Stimulated activated CD8-positive, alpha-beta memory T cell treated with anti-CD3 and anti-CD28 coated beads, Interleukin-7, amount 100 ng/mL, for 48 hours (primary cell): ENCODE measurements around the gene PPP4R1.

Source experiments
- DNase-seq, 2 donors: peaks; one replicate each; pipeline ENCODE4 v3.0.0-alpha.2; 2020; ENCODE audit warnings: low read depth in 1 of 2; ENCODE audit errors: extremely low read depth in 1 of 2

The PPP4R1 gene

DNA sequence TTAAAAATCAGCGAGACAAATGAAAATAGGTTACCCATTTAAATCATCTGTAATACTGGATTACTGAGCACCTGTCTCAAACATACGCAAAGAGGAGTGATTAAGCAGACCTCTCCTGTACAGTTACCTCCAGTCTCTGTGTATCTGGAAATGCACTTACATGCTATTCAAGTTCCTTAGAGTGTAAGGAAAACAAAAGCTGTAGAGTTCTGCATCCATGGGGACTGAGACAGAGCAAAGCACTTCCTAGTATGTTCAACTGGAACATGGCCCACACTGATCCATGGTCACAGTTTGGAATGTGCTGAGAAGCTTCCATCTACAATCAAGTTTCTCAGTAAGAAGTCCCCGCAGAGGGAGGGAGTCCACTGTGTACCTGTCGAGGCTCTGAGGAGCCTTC, 63.9 kb downstream of the PPP4R1 start:
- DNase-seq = no peak

DNA sequence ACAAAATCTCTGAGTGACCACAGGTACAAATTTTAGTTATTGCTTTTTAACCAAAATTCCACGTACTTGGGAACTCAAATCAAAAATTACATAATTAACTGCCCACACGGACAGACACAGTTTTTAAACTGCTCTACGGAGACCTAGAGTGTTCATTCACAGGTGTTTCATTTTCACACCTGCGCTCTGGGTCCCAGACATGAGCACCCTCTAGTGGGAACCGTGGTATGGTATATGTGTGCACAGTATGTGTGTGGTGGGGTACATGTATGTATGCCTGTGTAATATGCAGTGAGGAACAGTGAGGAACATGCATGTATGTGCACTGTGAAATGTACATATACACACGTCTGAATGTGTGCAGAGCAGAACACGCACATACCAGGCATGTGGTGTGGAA, 65.0 kb downstream of the PPP4R1 start:
- DNase-seq = no peak

GRCh38 chr18:9547782-9548181, 66.6 kb downstream of the PPP4R1 start:
- DNase-seq = no peak

- no peak for DNase-seq
Observed at GRCh38 chr18:9546468-9546867, 67.9 kb downstream of the PPP4R1 start.

DNA sequence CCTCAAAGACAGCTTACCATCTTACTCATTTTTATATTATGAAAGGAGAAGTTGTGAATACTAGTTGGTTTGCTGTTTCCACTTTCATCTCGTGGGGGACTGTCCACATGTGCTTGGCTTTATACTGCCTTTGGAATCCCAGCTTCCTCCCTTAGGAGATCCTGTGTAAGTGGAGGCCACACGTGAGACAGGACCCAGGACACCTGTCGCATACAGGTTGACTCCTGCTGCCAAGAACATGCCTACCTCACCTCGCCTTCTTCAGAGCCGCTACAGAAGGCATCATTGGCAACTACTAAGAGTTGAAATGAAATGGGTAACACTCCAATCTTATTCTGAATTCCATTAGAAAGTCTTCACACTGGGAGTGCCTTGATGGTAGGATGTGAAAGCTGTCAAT, 69.3 kb downstream of the PPP4R1 start:
- DNase-seq = no peak

DNA sequence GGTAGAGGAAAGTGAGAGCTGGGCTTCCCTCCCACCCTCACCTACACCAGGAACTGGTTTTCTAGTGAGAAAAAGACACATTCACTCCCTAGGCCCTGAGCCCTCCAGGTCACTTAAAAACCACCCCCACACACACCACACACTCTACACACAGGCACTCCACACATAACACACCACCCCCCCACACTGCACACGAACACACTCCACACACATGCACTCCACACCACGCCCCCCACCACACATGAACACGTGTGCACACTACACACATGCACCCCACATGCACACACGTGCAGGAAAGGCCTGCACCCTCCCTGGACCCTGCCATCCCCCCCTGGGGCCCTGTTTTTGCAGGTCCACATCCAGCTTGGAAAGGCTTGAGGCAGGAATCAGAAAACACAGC, 71.4 kb downstream of the PPP4R1 start:
- DNase-seq = no peak

GRCh38 chr18:9539938-9540337, 74.4 kb downstream of the PPP4R1 start:
- no peak for DNase-seq

DNA sequence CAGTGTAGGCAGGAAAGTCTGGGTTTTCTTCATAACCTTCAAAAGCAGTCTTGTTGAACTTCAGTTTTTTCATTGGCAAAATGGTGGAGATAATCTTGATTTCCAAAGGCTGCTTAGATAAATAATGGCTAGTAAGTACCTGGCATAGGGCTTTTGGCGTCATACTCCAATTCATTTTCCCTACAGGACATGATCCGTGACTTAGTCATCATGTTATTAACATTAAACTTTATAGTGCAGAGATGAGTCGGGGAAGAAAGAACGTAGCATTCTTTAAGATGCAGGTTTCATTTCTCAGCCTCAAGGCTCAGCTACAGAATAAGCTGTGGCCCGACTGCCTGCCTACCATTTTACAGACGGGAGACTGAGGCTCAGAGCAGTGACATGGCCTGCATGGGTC, 75.1 kb downstream of the PPP4R1 start:
- DNase-seq = no peak

GRCh38 chr18:9537677-9538076, 76.7 kb downstream of the PPP4R1 start:
- DNase-seq = no peak

DNA sequence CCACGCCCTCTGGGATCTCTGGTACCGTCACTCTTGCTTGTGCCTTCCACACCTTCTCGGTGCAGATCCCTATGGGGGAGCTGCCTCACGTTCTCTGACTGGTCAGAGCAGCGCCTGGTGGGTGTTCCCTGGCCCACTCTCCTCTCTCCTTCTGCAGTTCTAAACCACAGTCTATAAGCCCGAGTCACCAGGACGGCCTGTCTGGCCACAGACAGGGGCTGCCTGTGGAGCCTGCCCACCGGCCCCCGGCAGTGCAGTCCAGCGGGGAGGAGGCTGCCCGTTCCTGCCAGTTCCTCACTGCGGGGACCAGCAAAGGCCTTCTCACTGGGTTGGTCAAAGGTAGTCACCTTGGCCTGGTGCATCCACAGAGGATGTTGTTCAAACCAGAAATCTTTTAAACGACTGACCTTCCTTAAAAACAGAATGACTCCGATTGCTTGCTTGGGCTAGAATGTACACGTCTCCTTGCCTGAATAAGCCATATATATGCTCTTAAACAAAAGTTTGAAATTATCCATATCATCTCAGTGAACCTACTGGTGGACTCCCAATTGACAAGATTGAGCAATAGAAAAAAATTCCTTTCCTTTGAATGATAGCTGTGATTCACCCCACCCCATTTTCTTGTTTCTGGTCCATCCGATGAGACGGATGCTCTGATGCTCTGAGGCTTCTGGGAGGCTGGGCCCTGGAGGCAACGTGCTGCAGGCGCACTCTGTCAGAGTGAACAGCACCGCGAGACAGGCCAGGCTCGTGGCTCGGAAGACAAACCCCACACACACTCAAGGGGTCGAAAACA, 77.8 kb downstream of the PPP4R1 start:
- no peak for DNase-seq

GRCh38 chr18:9535430-9535991, 78.8 kb downstream of the PPP4R1 start:
- DNase-seq = no peak

- no peak for DNase-seq
Observed at GRCh38 chr18:9534844-9535243, 79.5 kb downstream of the PPP4R1 start.

GRCh38 chr18:9531791-9532410, 82.5 kb downstream of the PPP4R1 start:
- DNase-seq = no peak

- DNase-seq = no peak
Observed at GRCh38 chr18:9530226-9531009, 83.9 kb downstream of the PPP4R1 start.

DNA sequence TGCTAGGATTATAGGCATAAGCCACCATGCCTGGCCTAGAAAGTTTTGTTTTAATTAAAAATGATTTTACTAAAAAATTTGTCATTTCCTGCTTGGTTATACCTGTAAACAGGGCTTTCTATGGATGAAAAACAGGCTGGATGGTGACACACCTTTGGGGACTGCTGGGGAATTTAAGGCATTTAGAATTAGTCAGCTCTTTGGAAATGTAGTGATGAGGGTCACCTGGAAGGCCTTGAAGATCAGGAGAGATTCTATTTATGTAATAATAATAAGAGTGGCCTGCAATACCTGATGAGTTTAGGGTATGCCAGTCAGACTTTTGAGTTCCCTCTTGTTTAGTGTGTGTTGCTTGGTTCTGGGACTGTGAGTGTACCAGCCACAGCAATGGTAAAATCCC, 87.9 kb downstream of the PPP4R1 start:
- DNase-seq = no peak

DNA sequence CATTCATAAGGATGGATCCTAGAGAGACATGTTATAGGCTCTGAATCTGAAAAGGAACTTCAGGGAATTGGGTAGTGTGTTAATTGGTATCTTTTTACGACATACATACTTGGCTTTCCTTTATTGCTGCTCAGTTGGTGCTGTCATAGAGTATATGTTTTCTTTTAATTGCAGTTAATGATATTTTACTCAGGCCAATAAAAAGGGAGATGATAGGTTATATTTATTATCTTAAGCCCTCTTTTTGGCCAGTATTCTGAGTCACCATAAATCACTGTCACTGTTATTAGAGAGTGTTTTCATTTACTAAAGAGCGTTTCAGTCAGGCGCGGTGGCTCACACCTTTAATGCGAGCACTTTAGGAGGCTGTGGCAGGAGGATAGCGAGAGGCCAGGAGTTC, 91.4 kb downstream of the PPP4R1 start:
- DNase-seq = no peak

- DNase-seq = no peak
Observed at GRCh38 chr18:9521770-9522169, 92.6 kb downstream of the PPP4R1 start.

DNA sequence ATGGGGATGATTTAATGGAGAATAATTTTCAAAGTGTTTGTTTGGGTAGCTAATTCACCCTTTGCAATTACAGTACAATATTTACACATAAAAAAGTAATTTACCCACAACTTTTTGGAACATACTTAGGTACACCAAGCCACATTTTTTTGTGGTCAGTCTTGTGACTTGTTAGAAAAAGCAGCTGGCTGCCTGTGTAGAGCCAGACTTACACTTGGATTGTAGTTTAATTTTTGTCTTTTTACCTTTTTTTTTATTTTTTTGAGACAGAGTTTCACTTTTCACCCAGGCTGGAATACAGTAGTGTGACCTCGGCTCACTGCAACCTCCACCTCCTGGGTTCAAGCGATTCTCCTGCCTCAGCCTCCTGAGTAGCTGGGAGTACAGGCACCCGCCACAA, 93.7 kb downstream of the PPP4R1 start:
- DNase-seq = no peak

DNA sequence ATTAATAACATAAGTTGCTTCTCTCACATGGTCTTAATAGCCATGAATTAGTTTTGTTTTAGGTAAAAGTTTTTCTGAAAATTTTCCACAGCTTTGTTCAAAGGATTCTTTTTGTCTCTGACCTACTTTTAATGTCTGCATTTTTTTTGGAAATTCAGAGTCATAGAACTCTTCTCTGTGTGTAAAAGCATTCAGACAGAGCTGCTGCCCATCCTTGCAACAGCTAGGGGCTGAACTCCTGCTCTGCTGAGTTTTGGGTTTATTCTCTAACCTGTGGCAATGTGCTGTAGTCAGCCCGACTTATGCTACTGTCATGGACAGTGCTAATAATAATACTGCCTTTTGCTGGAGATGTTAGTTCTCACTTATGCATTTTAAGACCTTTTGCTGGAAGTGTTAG, 95.0 kb downstream of the PPP4R1 start:
- no peak for DNase-seq

DNA sequence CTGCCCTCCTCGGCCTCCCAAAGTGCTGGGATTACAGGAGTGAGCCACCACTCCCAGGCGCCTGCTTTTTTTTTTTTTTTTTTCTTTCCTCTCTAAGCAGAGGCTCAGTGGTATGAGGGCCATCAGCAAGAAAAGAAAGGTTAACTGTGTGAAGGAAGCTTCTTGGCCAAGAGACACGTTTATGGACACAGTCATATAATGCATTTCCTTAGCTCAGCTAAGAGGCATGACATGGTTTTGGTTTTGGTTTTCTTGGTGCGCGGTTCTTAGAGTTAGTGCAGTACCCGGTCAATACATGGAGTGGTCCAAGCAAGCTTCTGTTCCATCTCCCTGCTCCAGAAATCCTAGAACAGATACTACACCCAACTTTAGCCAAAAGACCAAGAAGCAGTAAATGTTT, 96.5 kb downstream of the PPP4R1 start:
- no peak for DNase-seq

DNA sequence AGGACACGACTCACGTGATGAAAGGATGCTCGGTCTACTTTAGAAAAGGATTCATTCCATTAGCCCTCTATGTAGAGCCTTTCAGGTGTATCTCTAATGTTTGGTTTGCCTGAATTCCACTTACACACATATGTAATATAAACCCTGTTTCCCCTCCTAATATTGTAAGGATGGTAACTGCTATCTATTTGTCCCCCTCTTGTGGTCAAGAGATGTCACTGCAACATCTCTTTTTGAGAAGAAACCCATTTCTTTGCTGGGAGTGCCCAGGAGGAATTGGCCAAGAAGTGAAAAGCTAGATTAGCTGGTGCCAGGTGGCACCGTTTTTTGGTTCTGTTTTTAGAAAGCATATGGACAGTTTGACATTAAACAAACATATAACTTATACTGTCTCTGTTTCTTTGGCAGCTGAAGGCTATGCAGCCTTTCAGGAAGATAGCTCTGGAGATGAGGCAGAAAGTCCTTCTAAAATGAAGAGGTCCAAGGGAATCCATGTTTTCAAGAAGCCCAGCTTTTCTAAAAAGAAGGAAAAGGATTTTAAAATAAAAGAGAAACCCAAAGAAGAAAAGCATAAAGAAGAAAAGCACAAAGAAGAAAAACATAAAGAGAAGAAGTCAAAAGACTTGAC, 97.8 kb downstream of the PPP4R1 start:
- DNase-seq = no peak
